Astrocyte (in vitro differentiated cells and primary cell): Measurements from ENCODE around the gene C13orf46. TPM values are rescaled to one million over a fixed set of nuclear protein-coding genes. Genes with fewer than 3 reads are reported as not detected.

Experiments
- DNase-seq: peaks from one replicate; pipeline ENCODE4 v3.0.0-alpha.2; 2010; ENCODE audit warnings: low read depth
- FAIRE-seq: peaks from 2 replicates; lab custom pipeline; 2011; peaks lifted over from hg19 to GRCh38; lab: Jason Lieb, UNC
- H2AFZ ChIP-seq: 2 replicates; pipeline ENCODE4 v1.6.0; 2012; ENCODE audit warnings: low read depth, low read length, inconsistent platforms
- H3K27ac ChIP-seq: 2 replicates; pipeline ENCODE4 v1.5.1; 2011; ENCODE audit warnings: low read depth, low read length, inconsistent platforms
- H3K27me3 ChIP-seq: 2 replicates; pipeline ENCODE4 v1.6.0; 2011; ENCODE audit warnings: low read length, inconsistent platforms; ENCODE audit not compliant: insufficient read depth
- H3K36me3 ChIP-seq: 2 replicates; pipeline ENCODE4 v1.5.1; 2011; ENCODE audit warnings: low read length, inconsistent platforms; ENCODE audit not compliant: insufficient read depth
- H3K4me1 ChIP-seq: 2 replicates; pipeline ENCODE4 v1.5.1; 2011; ENCODE audit warnings: low read length, inconsistent platforms; ENCODE audit not compliant: insufficient read depth
- H3K4me2 ChIP-seq: 2 replicates; pipeline ENCODE4 v1.6.0; 2012; ENCODE audit warnings: low read length, inconsistent platforms
- H3K4me3 ChIP-seq: 2 replicates; pipeline ENCODE4 v1.5.1; 2011; ENCODE audit warnings: low read depth, mild to moderate bottlenecking, low read length, inconsistent platforms; ENCODE audit not compliant: insufficient read depth
- H3K79me2 ChIP-seq: 2 replicates; pipeline ENCODE4 v1.6.0; 2012; ENCODE audit warnings: mild to moderate bottlenecking, low read length, inconsistent platforms; ENCODE audit not compliant: insufficient read depth
- H3K9ac ChIP-seq: 2 replicates; pipeline ENCODE4 v1.6.0; 2012; ENCODE audit warnings: mild to moderate bottlenecking, low read length, inconsistent platforms
- H3K9me3 ChIP-seq: 2 replicates; pipeline ENCODE4 v1.5.1; 2012; ENCODE audit warnings: low read depth, mild to moderate bottlenecking, low read length, inconsistent platforms; ENCODE audit not compliant: insufficient read depth
- H4K20me1 ChIP-seq: 2 replicates; pipeline ENCODE4 v1.6.0; 2012; ENCODE audit warnings: low read length, inconsistent platforms; ENCODE audit not compliant: insufficient read depth
- H3K27ac Mint-ChIP-seq: one replicate; pipeline ENCODE4 v1.8.0; 2021; ENCODE audit warnings: mild to moderate bottlenecking, mixed read lengths; ENCODE audit not compliant: unreplicated experiment
- H3K27me3 Mint-ChIP-seq: one replicate; pipeline ENCODE4 v1.8.0; 2021; ENCODE audit warnings: low read depth, mixed read lengths; ENCODE audit not compliant: unreplicated experiment
- H3K36me3 Mint-ChIP-seq: one replicate; pipeline ENCODE4 v1.8.0; 2021; ENCODE audit warnings: low read depth, mixed read lengths; ENCODE audit not compliant: unreplicated experiment
- H3K4me1 Mint-ChIP-seq: one replicate; pipeline ENCODE4 v1.8.0; 2021; ENCODE audit warnings: low read depth, mixed read lengths; ENCODE audit not compliant: unreplicated experiment
- H3K4me3 Mint-ChIP-seq: one replicate; pipeline ENCODE4 v1.8.0; 2021; ENCODE audit warnings: mild to moderate bottlenecking, moderate library complexity, mixed read lengths; ENCODE audit not compliant: unreplicated experiment
- H3K9me3 Mint-ChIP-seq: one replicate; pipeline ENCODE4 v1.8.0; 2021; ENCODE audit warnings: mild to moderate bottlenecking, mixed read lengths; ENCODE audit not compliant: unreplicated experiment
- EZH2 ChIP-seq: IDR thresholded peaks from 2 replicates; pipeline ENCODE4 v1.6.1; 2012; ENCODE audit warnings: mild to moderate bottlenecking, low read length, inconsistent platforms; ENCODE audit not compliant: insufficient read depth
- total RNA-seq: library from RNA; stranded (reverse); gene quantifications from 2 replicates; pipeline ENCODE4 v1.2.1, GENCODE V29; 2021
- TF ChIP-seq, protein P1 (sequence below): IDR thresholded peaks from 2 replicates; pipeline ENCODE4 v1.5.1; 2011; ENCODE audit warnings: low read depth, mild to moderate bottlenecking, inconsistent platforms, low read length, moderate library complexity; ENCODE audit not compliant: insufficient read depth

C13orf46 gene
- total RNA-seq, 1 donor from 2014 or later: 5.0 TPM

DNA sequence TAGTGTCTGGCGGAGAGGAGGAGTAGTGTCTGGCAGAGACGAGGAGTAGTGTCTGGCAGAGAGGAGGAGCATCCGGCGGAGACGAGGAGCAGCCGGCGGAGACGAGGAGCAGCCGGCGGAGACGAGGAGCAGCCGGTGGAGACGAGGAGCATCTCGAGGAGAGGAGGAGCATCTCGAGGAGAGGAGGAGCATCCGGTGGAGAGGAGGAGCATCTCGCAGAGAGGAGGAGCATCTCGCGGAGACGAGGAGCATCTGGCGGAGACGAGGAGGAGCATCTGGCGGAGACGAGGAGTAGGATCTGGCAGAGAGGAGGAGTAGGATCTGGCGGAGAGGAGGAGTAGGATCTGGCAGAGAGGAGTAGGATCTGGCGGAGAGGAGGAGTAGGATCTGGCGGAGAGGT, 18.2 kb downstream of the C13orf46 start:
- H3K36me3 Mint-ChIP-seq: peaks cover 50% of the 10 kb centered on the region
- H3K9me3 Mint-ChIP-seq: peaks cover 27% of the 10 kb centered on the region
- Histone ChIP-seq H3K9me3 (peaks cover 11% of the 10 kb centered on the region), H3K79me2 (no peaks in the 10 kb centered on the region), H4K20me1 (peaks cover 20% of the 10 kb centered on the region), H3K27ac (no peak overlapping the region), H3K9ac (no peak overlapping the region), H3K4me1 (no peaks in the 10 kb centered on the region), H3K4me2 (no peak overlapping the region), H3K36me3 (peaks cover 5% of the 10 kb centered on the region), H3K4me3 (no peak overlapping the region), H3K27me3 (no peaks in the 10 kb centered on the region), H2AFZ (no peak overlapping the region)
- no peaks in the 10 kb centered on the region for H3K4me1 Mint-ChIP-seq
- no peak overlapping the region for H3K27ac Mint-ChIP-seq
- no peak for FAIRE-seq
- DNase-seq: no peak
- H3K27me3 Mint-ChIP-seq: no peaks in the 10 kb centered on the region
- no peak overlapping the region for H3K4me3 Mint-ChIP-seq
- TF ChIP-seq EZH2: no peak
- TF ChIP-seq, protein P1, sequence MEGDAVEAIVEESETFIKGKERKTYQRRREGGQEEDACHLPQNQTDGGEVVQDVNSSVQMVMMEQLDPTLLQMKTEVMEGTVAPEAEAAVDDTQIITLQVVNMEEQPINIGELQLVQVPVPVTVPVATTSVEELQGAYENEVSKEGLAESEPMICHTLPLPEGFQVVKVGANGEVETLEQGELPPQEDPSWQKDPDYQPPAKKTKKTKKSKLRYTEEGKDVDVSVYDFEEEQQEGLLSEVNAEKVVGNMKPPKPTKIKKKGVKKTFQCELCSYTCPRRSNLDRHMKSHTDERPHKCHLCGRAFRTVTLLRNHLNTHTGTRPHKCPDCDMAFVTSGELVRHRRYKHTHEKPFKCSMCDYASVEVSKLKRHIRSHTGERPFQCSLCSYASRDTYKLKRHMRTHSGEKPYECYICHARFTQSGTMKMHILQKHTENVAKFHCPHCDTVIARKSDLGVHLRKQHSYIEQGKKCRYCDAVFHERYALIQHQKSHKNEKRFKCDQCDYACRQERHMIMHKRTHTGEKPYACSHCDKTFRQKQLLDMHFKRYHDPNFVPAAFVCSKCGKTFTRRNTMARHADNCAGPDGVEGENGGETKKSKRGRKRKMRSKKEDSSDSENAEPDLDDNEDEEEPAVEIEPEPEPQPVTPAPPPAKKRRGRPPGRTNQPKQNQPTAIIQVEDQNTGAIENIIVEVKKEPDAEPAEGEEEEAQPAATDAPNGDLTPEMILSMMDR: no peak

DNA sequence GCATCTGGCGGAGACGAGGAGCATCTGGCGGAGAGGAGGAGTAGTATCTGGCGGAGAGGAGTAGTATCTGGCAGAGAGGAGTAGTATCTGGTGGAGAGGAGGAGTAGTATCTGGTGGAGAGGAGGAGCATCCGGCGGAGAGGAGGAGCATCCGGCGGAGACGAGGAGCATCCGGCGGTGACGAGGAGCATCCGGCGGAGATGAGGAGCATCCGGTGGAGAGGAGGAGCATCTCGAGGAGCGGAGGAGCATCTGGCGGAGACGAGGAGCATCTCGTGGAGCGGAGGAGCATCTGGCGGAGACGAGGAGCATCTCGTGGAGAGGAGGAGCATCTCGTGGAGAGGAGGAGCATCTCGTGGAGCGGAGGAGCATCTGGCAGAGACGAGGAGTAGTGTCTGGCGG, 18.6 kb downstream of the C13orf46 start:
- FAIRE-seq: no peak
- H3K9ac ChIP-seq: no peak overlapping the region
- DNase-seq: no peak
- no peaks in the 10 kb centered on the region for H3K27me3 ChIP-seq
- Mint-ChIP-seq H3K36me3 (peaks cover 46% of the 10 kb centered on the region), H3K4me3 (no peak overlapping the region), H3K4me1 (no peaks in the 10 kb centered on the region), H3K9me3 (peaks cover 22% of the 10 kb centered on the region), H3K27ac (no peak overlapping the region), H3K27me3 (no peaks in the 10 kb centered on the region)
- no peaks in the 10 kb centered on the region for H3K79me2 ChIP-seq
- peaks cover 7% of the 10 kb centered on the region for H3K9me3 ChIP-seq
- no peak overlapping the region for H2AFZ ChIP-seq
- H3K4me1 ChIP-seq: no peaks in the 10 kb centered on the region
- no peak overlapping the region for H3K4me3 ChIP-seq
- no peak overlapping the region for H3K27ac ChIP-seq
- peaks cover 25% of the 10 kb centered on the region for H4K20me1 ChIP-seq
- H3K4me2 ChIP-seq: no peak overlapping the region
- TF ChIP-seq, protein P1: no peak
- no peak for TF ChIP-seq EZH2
- H3K36me3 ChIP-seq: peaks cover 2% of the 10 kb centered on the region

DNA sequence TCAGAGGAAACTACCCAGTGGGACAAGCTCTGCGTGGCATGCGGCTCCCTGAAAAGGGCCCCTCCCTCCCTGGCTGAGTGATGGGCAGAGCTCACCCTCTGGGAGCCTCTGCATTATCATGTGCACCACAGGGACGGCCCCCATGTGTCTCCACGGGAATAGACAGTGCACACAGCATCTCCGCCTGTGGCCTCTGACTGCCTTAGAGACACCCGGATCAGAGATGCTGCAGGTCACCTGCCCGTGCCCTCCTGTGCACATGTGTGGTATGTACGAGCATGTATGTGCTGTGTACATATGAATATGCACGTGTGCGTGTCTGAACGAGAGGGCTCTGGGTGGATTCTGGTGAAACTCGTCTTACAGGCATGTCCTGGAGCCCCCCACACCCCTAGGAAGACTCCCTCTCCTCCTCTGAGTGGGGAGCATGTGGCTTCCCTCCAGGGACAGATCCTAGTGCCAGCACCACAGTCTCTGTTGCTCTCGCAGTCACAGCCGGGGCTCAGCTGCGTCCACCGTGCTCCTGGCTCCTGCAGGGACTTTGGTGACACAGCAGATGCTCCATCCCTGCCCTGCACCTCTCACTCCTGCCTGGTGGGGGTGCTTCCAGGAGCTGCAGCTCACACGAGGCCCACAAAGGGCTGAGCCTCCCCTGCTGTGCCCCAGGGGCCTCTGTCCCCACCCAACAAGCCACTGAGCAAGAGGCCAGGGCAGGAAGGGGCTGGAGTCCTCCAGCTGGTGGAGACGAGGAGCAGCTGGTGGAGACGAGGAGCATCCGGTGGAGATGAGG, 19.6 kb downstream of the C13orf46 start:
- Histone ChIP-seq H2AFZ (no peak overlapping the region), H3K9ac (no peak overlapping the region), H3K9me3 (peaks cover 4% of the 10 kb centered on the region), H3K27ac (no peak overlapping the region), H3K4me2 (no peak overlapping the region), H3K79me2 (no peaks in the 10 kb centered on the region), H3K36me3 (peaks cover 2% of the 10 kb centered on the region), H4K20me1 (peaks cover 25% of the 10 kb centered on the region), H3K4me1 (no peaks in the 10 kb centered on the region), H3K27me3 (no peaks in the 10 kb centered on the region), H3K4me3 (no peak overlapping the region)
- peak overlapping the region; percentile 53 for H3K27ac Mint-ChIP-seq
- TF ChIP-seq, protein P1: no peak
- no peak for TF ChIP-seq EZH2
- peaks cover 15% of the 10 kb centered on the region for H3K9me3 Mint-ChIP-seq
- H3K36me3 Mint-ChIP-seq: peaks cover 41% of the 10 kb centered on the region
- DNase-seq (no peak), FAIRE-seq (no peak)
- no peak overlapping the region for H3K4me3 Mint-ChIP-seq
- no peaks in the 10 kb centered on the region for H3K4me1 Mint-ChIP-seq
- H3K27me3 Mint-ChIP-seq: no peaks in the 10 kb centered on the region
